ENCODE results near the gene GLB1L3.

GRCh38 chr11:134358165-134358855 is 82.1 kb downstream of the GLB1L3 start:
- TF ChIP-seq POLR2AphosphoS5 (IDR thresholded peaks at IDR 0.05), result no peak
- no peak for TF ChIP-seq CTCF (IDR thresholded peaks at IDR 0.05)
- no peak for TF ChIP-seq POLR2A (IDR thresholded peaks at IDR 0.05)
